Left ventricle myocardium inferior (tissue), 1 donor: ENCODE measurements around the gene TSC22D2. TPM values are rescaled to one million over a fixed set of nuclear protein-coding genes. Genes with fewer than 3 reads are reported as not detected.

Experiments used
- DNase-seq: peaks from one replicate; pipeline ENCODE4 v3.0.0-alpha.2; 2020
- H3K27ac ChIP-seq: fragments of 200-600 bp; replicated peaks from 2 replicates; pipeline ENCODE4 v1.8.0; 2021
- H3K27me3 ChIP-seq: fragments of 200-600 bp; 2 replicates; pipeline ENCODE4 v1.8.0; 2021; ENCODE audit warnings: low read depth
- H3K36me3 ChIP-seq: fragments of 200-600 bp; 2 replicates; pipeline ENCODE4 v1.8.0; 2021
- H3K4me1 ChIP-seq: fragments of 200-600 bp; 2 replicates; pipeline ENCODE4 v1.8.0; 2021
- H3K4me3 ChIP-seq: fragments of 200-600 bp; 2 replicates; pipeline ENCODE4 v1.8.0; 2021; ENCODE audit warnings: mild to moderate bottlenecking, moderate library complexity
- H3K9me3 ChIP-seq: fragments of 200-600 bp; replicated peaks from 2 replicates; pipeline ENCODE4 v1.8.0; 2021
- intact Hi-C: fragments of 100-400 bp; cut with micrococcal nuclease; formaldehyde crosslinking; loops from one replicate; pipeline ENCODE4 v1.11.0; 2022
- total RNA-seq: library from RNA; stranded (reverse); fragmentation: NEBNext Ultra II Directional; extraction: Animal tissue kit (Norgen Biotek cat#: 25700); gene quantifications from one replicate; pipeline ENCODE4 v1.2.1, GENCODE V29; 2021
- TF ChIP-seq, protein P1 (sequence below): fragments of 200-600 bp; IDR thresholded peaks from 2 replicates; pipeline ENCODE4 v1.8.0; 2021; ENCODE audit warnings: antibody characterized with exemption, mild to moderate bottlenecking, borderline replicate concordance
- donor health status: DM: no; HTN: yes; CAD: no; lungs with severe emphysema.

TSC22D2 gene
- total RNA-seq, 1 donor from 2014 or later = 21.9 TPM

DNA sequence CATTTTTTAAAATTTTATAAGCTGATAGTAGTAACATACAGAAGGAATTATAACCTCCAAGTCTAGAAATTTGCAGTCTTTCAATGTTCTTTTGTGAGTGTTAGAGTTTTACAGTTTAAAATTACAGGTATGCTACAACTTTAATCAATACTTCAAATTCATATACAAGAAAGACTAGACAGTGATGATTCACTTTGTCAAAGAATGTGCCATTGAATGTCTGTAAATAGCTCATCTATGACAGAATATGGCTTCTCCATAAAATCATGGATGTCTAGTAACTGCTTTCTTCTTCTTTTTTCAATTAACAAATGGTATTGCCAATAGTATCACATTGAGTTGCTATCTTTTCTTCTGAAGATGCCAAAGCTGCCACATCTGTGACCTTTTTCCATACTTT is 4.1 kb upstream of the TSC22D2 start:
- no peaks in the 10 kb centered on the region for H3K27me3 ChIP-seq
- intact Hi-C loops = no loop called here
- TF ChIP-seq, protein P1, sequence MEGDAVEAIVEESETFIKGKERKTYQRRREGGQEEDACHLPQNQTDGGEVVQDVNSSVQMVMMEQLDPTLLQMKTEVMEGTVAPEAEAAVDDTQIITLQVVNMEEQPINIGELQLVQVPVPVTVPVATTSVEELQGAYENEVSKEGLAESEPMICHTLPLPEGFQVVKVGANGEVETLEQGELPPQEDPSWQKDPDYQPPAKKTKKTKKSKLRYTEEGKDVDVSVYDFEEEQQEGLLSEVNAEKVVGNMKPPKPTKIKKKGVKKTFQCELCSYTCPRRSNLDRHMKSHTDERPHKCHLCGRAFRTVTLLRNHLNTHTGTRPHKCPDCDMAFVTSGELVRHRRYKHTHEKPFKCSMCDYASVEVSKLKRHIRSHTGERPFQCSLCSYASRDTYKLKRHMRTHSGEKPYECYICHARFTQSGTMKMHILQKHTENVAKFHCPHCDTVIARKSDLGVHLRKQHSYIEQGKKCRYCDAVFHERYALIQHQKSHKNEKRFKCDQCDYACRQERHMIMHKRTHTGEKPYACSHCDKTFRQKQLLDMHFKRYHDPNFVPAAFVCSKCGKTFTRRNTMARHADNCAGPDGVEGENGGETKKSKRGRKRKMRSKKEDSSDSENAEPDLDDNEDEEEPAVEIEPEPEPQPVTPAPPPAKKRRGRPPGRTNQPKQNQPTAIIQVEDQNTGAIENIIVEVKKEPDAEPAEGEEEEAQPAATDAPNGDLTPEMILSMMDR = no peak
- H3K4me3 ChIP-seq = no peak overlapping the region
- H3K4me1 ChIP-seq = peaks cover 22% of the 10 kb centered on the region
- no peak for DNase-seq
- H3K27ac ChIP-seq = no peak overlapping the region
- no peaks in the 10 kb centered on the region for H3K36me3 ChIP-seq
- H3K9me3 ChIP-seq = no peaks in the 10 kb centered on the region

DNA sequence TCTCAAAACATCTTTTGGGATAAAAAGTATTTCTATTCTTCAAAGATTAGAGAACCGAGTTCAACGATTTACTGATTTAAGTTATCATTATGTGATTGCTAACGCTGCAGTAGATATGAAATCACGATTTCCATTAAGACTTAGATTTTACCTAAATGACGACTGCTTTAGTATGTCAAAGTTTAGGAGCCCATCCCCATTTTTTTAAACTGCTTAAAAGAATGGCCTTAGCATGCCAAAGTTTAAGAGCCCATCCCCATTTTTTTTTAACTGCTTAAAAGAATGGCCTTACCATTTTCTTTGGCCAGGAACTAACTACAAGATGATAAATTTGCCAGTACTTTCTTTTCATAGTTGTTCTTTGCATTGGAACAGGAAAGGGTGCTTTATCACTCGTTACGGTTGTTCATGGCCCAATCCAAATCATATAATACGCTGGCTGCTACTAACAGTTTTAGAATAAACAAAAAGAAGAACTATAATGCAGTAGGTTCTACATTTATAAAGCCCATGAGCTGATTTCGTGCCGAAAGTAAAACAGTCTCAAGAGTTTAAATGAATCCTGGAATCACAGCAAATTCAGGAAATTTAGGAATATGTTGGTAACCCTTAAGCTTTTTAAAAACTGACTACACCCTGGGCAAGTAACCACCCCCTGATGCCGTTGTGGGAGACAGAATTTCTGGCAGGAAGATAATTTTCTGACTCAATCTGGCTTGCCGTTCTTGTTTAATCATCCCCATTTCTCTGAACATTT is 869 bp upstream of the TSC22D2 start:
- Histone ChIP-seq H3K36me3 (no peaks in the 10 kb centered on the region), H3K9me3 (no peaks in the 10 kb centered on the region), H3K27me3 (no peaks in the 10 kb centered on the region), H3K27ac (peak overlapping the region; percentile 100), H3K4me3 (peak overlapping the region; percentile 88), H3K4me1 (peaks cover 53% of the 10 kb centered on the region)
- DNase-seq = no peak
- TF ChIP-seq, protein P1 = no peak
- intact Hi-C loops = no loop called here

DNA sequence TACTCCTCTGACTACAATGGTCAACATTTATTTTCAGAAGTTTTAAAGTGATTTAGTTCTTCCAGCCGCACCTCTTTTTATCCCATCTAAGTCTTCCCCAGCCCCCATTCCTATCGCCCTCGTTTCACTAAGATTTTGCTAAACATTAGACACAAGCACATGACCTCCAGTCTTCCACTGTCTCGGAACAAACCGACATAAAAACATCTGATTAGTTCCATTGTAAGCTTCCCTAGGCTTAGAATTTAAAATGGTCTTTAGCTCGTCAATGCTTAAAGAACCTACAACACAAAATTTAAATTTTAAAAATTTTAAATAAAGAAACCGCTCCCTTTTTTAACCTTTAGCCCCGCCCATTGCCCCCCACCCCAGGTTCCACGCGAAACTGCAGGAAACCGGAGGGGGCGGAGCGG is 284 bp upstream of the TSC22D2 start:
- DNase-seq = no peak
- intact Hi-C loops = no loop called here
- peak overlapping the region; percentile 100 for H3K27ac ChIP-seq
- H3K9me3 ChIP-seq = no peaks in the 10 kb centered on the region
- H3K4me3 ChIP-seq = peak overlapping the region; percentile 88
- TF ChIP-seq, protein P1 = no peak
- H3K27me3 ChIP-seq = no peaks in the 10 kb centered on the region
- H3K36me3 ChIP-seq = no peaks in the 10 kb centered on the region
- peaks cover 59% of the 10 kb centered on the region for H3K4me1 ChIP-seq

DNA sequence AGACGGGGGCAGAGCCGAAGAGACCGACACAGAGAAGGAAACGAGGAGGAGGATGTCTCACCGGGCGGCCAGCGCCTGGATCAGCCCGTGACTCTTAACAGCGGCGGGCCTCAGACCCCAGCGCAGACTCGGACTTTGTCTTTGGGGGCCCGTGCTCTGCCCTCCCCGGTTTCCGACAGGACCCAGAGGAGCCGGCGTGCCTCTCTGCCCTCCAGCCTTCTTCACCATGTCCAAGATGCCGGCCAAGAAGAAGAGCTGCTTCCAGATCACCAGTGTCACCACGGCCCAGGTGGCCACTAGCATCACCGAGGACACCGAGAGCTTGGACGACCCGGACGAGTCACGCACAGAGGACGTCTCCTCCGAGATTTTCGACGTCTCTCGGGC is 1.0 kb downstream of the TSC22D2 start:
- no peaks in the 10 kb centered on the region for H3K36me3 ChIP-seq
- no peak for DNase-seq
- H3K4me3 ChIP-seq = peak overlapping the region; percentile 88
- no peaks in the 10 kb centered on the region for H3K27me3 ChIP-seq
- H3K27ac ChIP-seq = peak overlapping the region; percentile 100
- no peaks in the 10 kb centered on the region for H3K9me3 ChIP-seq
- peaks cover 72% of the 10 kb centered on the region for H3K4me1 ChIP-seq
- TF ChIP-seq, protein P1 = no peak
- intact Hi-C loops = no loop called here

DNA sequence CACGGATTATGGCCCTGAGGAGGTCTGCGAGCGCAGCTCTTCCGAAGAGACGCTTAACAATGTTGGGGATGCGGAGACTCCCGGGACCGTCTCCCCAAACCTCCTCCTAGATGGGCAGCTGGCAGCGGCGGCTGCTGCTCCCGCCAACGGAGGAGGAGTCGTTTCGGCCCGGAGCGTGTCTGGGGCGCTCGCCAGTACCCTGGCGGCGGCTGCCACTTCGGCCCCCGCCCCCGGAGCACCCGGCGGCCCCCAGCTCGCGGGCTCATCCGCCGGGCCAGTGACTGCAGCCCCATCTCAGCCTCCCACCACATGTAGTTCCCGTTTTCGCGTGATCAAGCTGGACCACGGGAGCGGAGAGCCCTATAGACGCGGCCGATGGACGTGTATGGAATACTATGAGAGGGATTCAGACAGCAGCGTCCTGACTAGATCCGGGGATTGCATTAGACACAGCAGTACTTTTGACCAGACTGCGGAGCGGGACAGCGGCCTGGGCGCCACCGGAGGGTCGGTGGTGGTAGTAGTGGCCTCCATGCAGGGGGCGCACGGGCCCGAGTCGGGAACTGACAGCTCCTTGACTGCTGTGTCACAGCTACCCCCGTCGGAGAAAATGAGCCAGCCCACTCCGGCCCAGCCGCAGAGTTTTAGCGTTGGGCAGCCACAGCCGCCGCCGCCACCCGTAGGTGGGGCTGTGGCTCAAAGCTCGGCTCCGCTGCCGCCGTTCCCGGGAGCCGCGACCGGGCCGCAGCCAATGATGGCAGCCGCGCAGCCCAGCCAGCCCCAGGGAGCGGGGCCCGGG is 1.6 kb downstream of the TSC22D2 start:
- Histone ChIP-seq H3K4me1 (peaks cover 78% of the 10 kb centered on the region), H3K4me3 (peak overlapping the region; percentile 88), H3K36me3 (no peaks in the 10 kb centered on the region), H3K27me3 (no peaks in the 10 kb centered on the region), H3K27ac (peak overlapping the region; percentile 100), H3K9me3 (no peaks in the 10 kb centered on the region)
- intact Hi-C loops = loop anchor here (10.0 kb wide), 1 partner anchor 85 kb away; no protein-coding TSS in a partner anchor
- peak; percentile 78 for DNase-seq
- TF ChIP-seq, protein P1 = peak; percentile 68
